GM12878 (cell line): ENCODE results near the gene MCEMP1. TPM values are rescaled to one million over a fixed set of nuclear protein-coding genes. Genes with fewer than 3 reads are reported as not detected.

Experiments used
- ASH2L ChIP-seq: fragments of 300-600, 200-600 bp; sonication (generic); IDR thresholded peaks from 2 replicates; pipeline ENCODE4 v1.6.1; 2017; ENCODE audit warnings: low read depth, mild to moderate bottlenecking, borderline replicate concordance
- ATF7 ChIP-seq: fragments of 450-650 bp; IDR thresholded peaks from 2 replicates; pipeline ENCODE4 v1.6.1; 2016; ENCODE audit warnings: low read depth, mild to moderate bottlenecking
- CHD4 ChIP-seq: fragments of 200-600 bp; sonication (generic); IDR thresholded peaks from 2 replicates; pipeline ENCODE4 v1.6.1; 2016; ENCODE audit warnings: mild to moderate bottlenecking
- EGR1 ChIP-seq, 2 experiments: IDR thresholded peaks; 1 replicate in 1 of 2; 2 replicates in 1 of 2; pipeline ENCODE4 v1.6.1; 2011 to 2012; ENCODE audit warnings: low read depth in 2 of 2, low read length in 2 of 2, borderline replicate concordance in 1 of 2, mild to moderate bottlenecking in 1 of 2, moderate library complexity in 1 of 2
- ETV6 ChIP-seq, 2 experiments: fragments of 450-650 bp in 1 of 2; IDR thresholded peaks in 1 of 2; conservative IDR thresholded peaks in 1 of 2; 2 replicates each; pipeline ENCODE4 v1.6.1; 2014; ENCODE audit warnings: antibody characterized with exemption in 1 of 2, borderline replicate concordance in 1 of 2, low read depth in 1 of 2, mild to moderate bottlenecking in 1 of 2, moderate library complexity in 1 of 2
- IKZF1 ChIP-seq: fragments of 450-650 bp; conservative IDR thresholded peaks from 2 replicates; pipeline ENCODE4 v1.6.1; 2017; ENCODE audit warnings: antibody characterized with exemption, mild to moderate bottlenecking
- IKZF2 ChIP-seq, 2 experiments: fragments of 450-650 bp; IDR thresholded peaks; 2 replicates each; pipeline ENCODE4 v1.6.1; 2017; ENCODE audit warnings: mild to moderate bottlenecking in 2 of 2, moderate library complexity in 2 of 2
- LARP7 ChIP-seq: fragments of 450-650 bp; IDR thresholded peaks from 2 replicates; pipeline ENCODE4 v1.6.1; 2017; ENCODE audit warnings: mild to moderate bottlenecking
- MYC ChIP-seq: IDR thresholded peaks from 2 replicates; pipeline ENCODE4 v1.6.1; 2011; ENCODE audit warnings: mild to moderate bottlenecking, low read length, moderate library complexity, inconsistent platforms; ENCODE audit not compliant: insufficient read depth, insufficient replicate concordance, insufficient read length, severe bottlenecking
- NBN ChIP-seq: fragments of 450-650 bp; IDR thresholded peaks from 2 replicates; pipeline ENCODE4 v1.6.1; 2016
- NR2C1 ChIP-seq: fragments of 450-650 bp; IDR thresholded peaks from 2 replicates; pipeline ENCODE4 v1.6.1; 2017; ENCODE audit warnings: antibody characterized with exemption, mild to moderate bottlenecking, moderate library complexity
- POLR2AphosphoS2 ChIP-seq: IDR thresholded peaks from 2 replicates; pipeline ENCODE4 v1.6.1; 2011; ENCODE audit warnings: low read depth, mild to moderate bottlenecking, low read length, improper control_type of control experiment, moderate library complexity
- TBL1XR1 ChIP-seq: IDR thresholded peaks from 2 replicates; pipeline ENCODE4 v1.6.1; 2012; ENCODE audit warnings: low read depth, low read length, improper control_type of control experiment
- polyA plus RNA-seq, 11 experiments: library from polyadenylated mRNA; depleted of rRNA in 4 of 11; unstranded in 6 of 11; stranded (reverse) in 5 of 11; fragments of >200 nt; fragmentation: Nextera tagmentation in 4 of 11; fragmentation: Illumina TruSeq in 1 of 11; extraction: Ambion mirVana in 4 of 11; extraction: Trizol in 1 of 11; gene quantifications; 1 replicate in 1 of 11; 2 replicates in 10 of 11; pipeline versions ENCODE4 v1.2.1 to v1.2.3, GENCODE V29; 2011 to 2016; ENCODE audit warnings: inconsistent platforms in 2 of 11, missing spikeins in 2 of 11, low read depth in 1 of 11
- total RNA-seq, 4 experiments: library from RNA; depleted of rRNA in 3 of 4; stranded (reverse); fragments of >200 nt in 3 of 4; fragmentation: Illumina TruSeq in 1 of 4; extraction: Trizol in 1 of 4; gene quantifications; 2 replicates each; pipeline versions ENCODE4 v1.2.1 to v1.2.3, GENCODE V29; 2013 to 2021
- TF ChIP-seq, protein P1 (sequence below): fragments of 450-650 bp; formaldehyde crosslinking; IDR thresholded peaks from 2 replicates; pipeline ENCODE4 v1.4.0; 2020; ENCODE audit warnings: mild to moderate bottlenecking, moderate library complexity
- TF ChIP-seq, protein P2 (sequence below): IDR thresholded peaks from 2 replicates; pipeline ENCODE4 v1.6.1; 2012; ENCODE audit warnings: low read depth, low read length, improper control_type of control experiment
- TF ChIP-seq, protein P3 (sequence below): fragments of 450-650 bp; IDR thresholded peaks from 2 replicates; pipeline ENCODE4 v1.6.1; 2017; ENCODE audit warnings: mild to moderate bottlenecking
- TF ChIP-seq, protein P4 (sequence below): fragments of 450-650 bp; IDR thresholded peaks from 2 replicates; pipeline ENCODE4 v1.6.1; 2018; ENCODE audit warnings: borderline replicate concordance, mild to moderate bottlenecking; ENCODE audit not compliant: partially characterized antibody
- TF ChIP-seq, protein P5 (sequence below): fragments of 450-650 bp; formaldehyde crosslinking; IDR thresholded peaks from 2 replicates; pipeline ENCODE4 v1.4.0; 2022; ENCODE audit warnings: mild to moderate bottlenecking, moderate library complexity

The MCEMP1 gene
- total and polyA plus RNA-seq, 10 of the 15 experiments (the other 5 are each of a cell fraction or from before 2014, with no cell fraction given): 0.08 to 0.55 (median 0.26) TPM; not detected in 1

DNA sequence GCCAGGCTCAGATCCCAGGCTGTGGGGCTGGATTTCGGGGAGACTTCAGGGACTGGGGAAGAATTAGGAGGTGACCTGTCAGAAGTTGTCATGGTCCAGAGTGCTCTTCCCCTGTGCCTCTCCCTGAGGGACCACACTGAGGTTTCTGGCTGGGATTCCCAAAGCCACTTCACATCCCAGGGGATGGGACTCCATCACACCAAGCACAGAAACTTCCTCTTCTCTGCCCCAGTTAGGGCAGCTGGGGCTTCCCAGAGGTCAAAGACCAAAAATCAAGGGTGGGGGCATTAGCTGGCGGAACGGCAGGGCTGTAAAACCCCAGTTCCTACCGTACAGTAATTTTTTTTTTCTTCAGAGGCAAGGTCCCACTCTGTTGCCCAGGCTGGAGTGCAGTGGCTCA is 17.6 kb downstream of the MCEMP1 start (continued):
- TF ChIP-seq, protein P1, sequence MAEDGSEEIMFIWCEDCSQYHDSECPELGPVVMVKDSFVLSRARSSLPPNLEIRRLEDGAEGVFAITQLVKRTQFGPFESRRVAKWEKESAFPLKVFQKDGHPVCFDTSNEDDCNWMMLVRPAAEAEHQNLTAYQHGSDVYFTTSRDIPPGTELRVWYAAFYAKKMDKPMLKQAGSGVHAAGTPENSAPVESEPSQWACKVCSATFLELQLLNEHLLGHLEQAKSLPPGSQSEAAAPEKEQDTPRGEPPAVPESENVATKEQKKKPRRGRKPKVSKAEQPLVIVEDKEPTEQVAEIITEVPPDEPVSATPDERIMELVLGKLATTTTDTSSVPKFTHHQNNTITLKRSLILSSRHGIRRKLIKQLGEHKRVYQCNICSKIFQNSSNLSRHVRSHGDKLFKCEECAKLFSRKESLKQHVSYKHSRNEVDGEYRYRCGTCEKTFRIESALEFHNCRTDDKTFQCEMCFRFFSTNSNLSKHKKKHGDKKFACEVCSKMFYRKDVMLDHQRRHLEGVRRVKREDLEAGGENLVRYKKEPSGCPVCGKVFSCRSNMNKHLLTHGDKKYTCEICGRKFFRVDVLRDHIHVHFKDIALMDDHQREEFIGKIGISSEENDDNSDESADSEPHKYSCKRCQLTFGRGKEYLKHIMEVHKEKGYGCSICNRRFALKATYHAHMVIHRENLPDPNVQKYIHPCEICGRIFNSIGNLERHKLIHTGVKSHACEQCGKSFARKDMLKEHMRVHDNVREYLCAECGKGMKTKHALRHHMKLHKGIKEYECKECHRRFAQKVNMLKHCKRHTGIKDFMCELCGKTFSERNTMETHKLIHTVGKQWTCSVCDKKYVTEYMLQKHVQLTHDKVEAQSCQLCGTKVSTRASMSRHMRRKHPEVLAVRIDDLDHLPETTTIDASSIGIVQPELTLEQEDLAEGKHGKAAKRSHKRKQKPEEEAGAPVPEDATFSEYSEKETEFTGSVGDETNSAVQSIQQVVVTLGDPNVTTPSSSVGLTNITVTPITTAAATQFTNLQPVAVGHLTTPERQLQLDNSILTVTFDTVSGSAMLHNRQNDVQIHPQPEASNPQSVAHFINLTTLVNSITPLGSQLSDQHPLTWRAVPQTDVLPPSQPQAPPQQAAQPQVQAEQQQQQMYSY: no peak
- TF ChIP-seq ATF7 (no peak), IKZF1 (peak; percentile 99), NR2C1 (peak; percentile 75), POLR2AphosphoS2 (no peak), EGR1 (IDR thresholded peaks at IDR 0.05; ENCODE audit: borderline replicate concordance in 1 of 2, low read depth in 2 of 2, low read length in 2 of 2) (no peak), LARP7 (no peak), IKZF2 (IDR thresholded peaks at IDR 0.05) (peak; percentile 94 to 96), NBN (no peak), ASH2L (no peak), ETV6 (conservative IDR thresholded peaks at IDR 0.05 in 1 of 2, IDR thresholded peaks at IDR 0.05 in 1 of 2; ENCODE audit: borderline replicate concordance in 1 of 2, low read depth in 1 of 2) (no peak), MYC (no peak), TBL1XR1 (peak; percentile 73; the same call in 1 of the 2 replicates), CHD4 (no peak)
- TF ChIP-seq, protein P2, sequence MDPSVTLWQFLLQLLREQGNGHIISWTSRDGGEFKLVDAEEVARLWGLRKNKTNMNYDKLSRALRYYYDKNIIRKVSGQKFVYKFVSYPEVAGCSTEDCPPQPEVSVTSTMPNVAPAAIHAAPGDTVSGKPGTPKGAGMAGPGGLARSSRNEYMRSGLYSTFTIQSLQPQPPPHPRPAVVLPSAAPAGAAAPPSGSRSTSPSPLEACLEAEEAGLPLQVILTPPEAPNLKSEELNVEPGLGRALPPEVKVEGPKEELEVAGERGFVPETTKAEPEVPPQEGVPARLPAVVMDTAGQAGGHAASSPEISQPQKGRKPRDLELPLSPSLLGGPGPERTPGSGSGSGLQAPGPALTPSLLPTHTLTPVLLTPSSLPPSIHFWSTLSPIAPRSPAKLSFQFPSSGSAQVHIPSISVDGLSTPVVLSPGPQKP: no peak
- TF ChIP-seq, protein P3, sequence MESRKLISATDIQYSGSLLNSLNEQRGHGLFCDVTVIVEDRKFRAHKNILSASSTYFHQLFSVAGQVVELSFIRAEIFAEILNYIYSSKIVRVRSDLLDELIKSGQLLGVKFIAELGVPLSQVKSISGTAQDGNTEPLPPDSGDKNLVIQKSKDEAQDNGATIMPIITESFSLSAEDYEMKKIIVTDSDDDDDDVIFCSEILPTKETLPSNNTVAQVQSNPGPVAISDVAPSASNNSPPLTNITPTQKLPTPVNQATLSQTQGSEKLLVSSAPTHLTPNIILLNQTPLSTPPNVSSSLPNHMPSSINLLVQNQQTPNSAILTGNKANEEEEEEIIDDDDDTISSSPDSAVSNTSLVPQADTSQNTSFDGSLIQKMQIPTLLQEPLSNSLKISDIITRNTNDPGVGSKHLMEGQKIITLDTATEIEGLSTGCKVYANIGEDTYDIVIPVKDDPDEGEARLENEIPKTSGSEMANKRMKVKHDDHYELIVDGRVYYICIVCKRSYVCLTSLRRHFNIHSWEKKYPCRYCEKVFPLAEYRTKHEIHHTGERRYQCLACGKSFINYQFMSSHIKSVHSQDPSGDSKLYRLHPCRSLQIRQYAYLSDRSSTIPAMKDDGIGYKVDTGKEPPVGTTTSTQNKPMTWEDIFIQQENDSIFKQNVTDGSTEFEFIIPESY: no peak
- TF ChIP-seq, protein P4, sequence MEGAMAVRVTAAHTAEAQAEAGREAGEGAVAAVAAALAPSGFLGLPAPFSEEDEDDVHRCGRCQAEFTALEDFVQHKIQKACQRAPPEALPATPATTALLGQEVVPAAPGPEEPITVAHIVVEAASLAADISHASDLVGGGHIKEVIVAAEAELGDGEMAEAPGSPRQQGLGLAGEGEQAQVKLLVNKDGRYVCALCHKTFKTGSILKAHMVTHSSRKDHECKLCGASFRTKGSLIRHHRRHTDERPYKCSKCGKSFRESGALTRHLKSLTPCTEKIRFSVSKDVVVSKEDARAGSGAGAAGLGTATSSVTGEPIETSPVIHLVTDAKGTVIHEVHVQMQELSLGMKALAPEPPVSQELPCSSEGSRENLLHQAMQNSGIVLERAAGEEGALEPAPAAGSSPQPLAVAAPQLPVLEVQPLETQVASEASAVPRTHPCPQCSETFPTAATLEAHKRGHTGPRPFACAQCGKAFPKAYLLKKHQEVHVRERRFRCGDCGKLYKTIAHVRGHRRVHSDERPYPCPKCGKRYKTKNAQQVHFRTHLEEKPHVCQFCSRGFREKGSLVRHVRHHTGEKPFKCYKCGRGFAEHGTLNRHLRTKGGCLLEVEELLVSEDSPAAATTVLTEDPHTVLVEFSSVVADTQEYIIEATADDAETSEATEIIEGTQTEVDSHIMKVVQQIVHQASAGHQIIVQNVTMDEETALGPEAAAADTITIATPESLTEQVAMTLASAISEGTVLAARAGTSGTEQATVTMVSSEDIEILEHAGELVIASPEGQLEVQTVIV: no peak
- TF ChIP-seq, protein P5, sequence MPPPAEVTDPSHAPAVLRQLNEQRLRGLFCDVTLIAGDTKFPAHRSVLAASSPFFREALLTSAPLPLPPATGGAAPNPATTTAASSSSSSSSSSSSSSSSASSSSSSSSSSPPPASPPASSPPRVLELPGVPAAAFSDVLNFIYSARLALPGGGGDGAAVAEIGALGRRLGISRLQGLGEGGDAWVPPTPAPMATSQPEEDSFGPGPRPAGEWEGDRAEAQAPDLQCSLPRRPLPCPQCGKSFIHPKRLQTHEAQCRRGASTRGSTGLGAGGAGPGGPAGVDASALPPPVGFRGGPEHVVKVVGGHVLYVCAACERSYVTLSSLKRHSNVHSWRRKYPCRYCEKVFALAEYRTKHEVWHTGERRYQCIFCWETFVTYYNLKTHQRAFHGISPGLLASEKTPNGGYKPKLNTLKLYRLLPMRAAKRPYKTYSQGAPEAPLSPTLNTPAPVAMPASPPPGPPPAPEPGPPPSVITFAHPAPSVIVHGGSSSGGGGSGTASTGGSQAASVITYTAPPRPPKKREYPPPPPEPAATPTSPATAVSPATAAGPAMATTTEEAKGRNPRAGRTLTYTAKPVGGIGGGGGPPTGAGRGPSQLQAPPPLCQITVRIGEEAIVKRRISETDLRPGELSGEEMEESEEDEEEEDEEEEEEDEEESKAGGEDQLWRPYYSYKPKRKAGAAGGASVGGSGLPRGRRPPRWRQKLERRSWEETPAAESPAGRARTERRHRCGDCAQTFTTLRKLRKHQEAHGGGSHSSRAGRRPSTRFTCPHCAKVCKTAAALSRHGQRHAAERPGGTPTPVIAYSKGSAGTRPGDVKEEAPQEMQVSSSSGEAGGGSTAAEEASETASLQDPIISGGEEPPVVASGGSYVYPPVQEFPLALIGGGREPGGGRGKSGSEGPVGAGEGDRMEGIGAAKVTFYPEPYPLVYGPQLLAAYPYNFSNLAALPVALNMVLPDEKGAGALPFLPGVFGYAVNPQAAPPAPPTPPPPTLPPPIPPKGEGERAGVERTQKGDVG (CRISPR knock-in tag): no peak
